VCaP (cell line): ENCODE data around the gene BCAS3.

ENCODE experiments used
- H3K27ac ChIP-seq: fragments of 450-650 bp; 2 replicates; pipeline ENCODE4 v1.5.1; 2017
- TF ChIP-seq, protein P1 (sequence below): fragments of 450-650 bp; conservative IDR thresholded peaks from 2 replicates; pipeline ENCODE4 v1.5.1; 2017; ENCODE audit warnings: mild to moderate bottlenecking, moderate library complexity

The BCAS3 gene

DNA sequence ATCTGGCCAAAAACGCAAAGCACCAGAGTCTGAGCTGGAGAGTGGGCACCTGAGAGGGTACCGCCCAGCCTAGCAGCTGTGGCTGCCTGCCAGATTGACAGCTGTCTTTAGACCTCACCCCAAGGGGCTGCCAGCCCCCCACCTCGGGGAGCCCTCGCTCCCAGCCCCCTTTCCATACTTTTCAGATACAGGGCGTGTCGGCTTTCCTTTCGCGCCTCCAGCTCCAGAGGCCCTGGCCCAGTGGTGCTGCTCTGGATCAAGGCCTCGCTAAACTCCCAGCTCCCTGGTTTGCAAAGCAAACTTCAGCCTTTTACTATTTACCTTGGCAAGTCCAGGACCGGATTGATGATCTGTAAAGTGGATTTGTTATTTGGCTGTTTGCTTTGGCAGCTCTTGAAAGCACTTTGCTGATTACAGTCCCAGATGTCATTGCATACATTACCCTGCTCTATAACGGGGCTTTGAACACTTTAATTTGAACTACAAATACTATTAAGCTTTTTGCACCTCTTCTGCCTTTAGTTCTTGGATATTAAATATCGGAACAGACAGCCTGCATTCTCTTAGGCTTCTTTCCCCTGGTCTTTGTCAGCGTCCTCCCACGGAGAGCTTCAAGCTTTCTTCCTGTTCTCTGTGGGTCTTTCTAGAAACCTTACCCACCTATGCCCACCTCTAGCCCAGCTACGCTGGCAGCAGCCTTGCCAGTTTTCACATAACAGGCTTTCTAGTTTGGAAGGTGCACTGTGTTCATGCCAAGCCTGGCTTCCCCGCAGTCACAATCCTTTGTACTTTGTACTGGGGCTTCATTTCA is 658.4 kb downstream of the BCAS3 start:
- TF ChIP-seq, protein P1, sequence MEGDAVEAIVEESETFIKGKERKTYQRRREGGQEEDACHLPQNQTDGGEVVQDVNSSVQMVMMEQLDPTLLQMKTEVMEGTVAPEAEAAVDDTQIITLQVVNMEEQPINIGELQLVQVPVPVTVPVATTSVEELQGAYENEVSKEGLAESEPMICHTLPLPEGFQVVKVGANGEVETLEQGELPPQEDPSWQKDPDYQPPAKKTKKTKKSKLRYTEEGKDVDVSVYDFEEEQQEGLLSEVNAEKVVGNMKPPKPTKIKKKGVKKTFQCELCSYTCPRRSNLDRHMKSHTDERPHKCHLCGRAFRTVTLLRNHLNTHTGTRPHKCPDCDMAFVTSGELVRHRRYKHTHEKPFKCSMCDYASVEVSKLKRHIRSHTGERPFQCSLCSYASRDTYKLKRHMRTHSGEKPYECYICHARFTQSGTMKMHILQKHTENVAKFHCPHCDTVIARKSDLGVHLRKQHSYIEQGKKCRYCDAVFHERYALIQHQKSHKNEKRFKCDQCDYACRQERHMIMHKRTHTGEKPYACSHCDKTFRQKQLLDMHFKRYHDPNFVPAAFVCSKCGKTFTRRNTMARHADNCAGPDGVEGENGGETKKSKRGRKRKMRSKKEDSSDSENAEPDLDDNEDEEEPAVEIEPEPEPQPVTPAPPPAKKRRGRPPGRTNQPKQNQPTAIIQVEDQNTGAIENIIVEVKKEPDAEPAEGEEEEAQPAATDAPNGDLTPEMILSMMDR, result no peak
- no peak overlapping the region for H3K27ac ChIP-seq

DNA sequence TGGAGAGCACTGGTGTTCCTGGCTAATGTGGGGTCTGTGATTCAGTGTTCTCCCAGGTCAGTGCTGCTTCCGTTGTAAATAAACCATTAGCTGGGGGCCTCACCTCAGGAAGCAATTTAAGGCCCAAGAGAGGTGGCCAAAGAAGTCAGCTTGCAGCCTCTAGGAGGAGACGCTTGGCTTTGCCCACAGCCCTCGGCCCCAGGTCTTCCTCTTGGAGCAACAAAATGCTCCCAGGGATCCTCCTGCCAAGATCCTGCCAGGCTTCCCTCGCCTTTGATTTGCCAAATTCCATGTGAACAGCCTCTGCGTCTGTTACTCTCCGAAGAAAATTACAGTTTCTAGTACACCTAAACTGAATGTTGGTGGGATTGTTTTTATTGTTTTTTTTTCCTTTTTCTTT is 659.6 kb downstream of the BCAS3 start:
- no peak overlapping the region for H3K27ac ChIP-seq
- TF ChIP-seq, protein P1, result no peak

DNA sequence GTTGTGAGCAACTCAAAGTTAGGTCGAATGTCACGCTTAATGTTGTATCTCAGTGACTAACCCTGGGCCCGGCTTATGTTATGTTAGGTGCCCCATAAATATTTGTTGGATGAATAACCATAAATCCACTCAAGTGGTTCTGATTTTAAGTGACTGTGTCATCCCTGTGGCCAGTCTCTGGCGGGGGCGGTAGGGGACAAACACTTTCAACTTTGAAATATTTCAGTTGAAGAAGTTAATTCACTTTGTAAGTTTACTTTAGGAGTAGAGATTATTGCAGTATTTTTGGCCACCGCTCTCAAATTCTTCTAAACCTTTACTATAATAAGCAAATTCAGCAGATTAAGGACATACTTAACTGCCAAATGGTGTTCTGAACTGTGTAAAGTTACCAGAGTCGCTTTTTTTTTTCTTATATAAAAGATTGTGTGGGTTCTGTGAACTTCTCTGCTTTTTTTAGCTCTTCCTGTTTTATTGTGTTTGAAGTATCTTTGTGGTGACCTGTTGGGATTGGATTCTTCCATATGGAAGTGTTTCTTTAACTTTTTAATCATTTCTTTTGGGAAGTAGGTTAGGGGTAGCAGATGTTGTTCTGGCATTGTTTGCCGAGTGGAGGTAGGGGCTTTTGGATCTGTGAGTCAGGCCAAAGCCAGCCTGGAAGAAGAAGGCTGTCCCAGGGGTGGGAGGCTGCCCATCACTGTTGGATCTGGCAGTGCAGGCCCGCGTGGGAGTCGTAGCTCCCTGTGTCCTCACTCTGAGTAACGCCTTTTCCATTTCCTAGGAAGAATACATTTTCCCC is 660.5 kb downstream of the BCAS3 start:
- TF ChIP-seq, protein P1, result no peak
- H3K27ac ChIP-seq, result no peak overlapping the region

DNA sequence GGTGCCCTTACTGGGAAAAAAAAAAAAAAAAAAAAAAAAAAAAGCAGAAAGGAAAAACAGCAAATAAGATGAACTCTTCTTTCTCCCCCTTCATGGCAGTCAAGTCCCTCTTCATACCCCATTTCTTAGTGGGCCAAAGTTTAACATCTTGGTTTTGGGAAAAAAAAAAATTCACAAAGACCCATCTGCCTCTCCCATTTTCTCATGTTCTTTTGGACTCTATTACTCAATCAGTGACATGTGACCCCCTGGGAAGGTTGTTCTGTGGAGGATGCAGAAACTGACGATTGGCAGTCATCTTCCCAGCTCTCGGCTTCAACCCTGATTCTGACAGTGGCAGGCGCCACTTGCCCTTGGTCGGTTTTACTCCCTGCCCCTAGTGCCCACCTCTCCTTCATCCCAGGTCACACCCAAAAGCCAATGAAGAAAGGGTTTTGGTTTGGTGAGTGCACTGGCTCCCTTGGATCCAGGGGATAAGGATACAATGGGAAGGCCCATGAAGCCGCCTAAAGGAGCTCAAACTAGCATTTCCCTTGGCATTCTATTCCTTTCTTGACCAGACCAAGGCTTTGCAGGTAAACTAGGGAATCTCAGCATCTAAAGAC is 661.3 kb downstream of the BCAS3 start:
- no peak overlapping the region for H3K27ac ChIP-seq
- TF ChIP-seq, protein P1, result no peak

DNA sequence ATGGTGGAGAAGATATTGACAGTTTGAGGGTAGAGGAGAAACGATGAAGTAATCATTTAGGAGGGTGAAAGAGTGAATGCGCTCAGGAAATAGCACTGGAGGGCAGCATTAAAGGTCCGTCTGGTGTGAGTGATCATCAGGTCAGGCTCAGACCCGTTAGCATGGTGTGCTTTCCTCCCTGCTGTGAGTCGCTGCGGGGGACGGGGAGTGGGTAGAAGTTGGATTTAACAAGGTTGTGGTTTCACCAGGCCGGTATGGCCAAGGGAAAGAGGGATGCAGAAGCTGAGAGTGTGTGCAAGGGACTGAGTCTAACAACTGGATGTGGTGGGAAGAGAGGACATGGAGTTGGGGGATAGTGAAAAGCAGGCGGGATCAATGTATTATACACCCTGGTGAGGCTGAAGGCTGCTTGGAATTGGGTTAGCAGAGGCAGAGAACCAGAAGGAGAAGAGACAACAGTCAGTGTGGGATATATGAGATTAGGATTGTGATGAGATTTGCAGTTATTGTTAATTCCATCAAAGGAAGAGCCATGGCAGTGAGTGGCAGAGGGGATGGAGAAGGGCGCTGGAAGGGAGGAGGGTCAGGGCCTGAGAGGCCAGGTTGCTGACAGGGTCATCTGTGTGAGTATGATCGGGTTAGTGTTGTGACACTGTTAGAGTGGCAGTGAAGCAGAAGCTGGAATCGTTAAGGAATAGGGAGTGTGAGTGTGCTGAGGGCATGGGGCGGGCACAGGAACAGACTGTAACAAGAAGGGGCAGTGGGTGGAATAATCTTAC is 663.0 kb downstream of the BCAS3 start:
- TF ChIP-seq, protein P1, result no peak
- H3K27ac ChIP-seq, result no peak overlapping the region

DNA sequence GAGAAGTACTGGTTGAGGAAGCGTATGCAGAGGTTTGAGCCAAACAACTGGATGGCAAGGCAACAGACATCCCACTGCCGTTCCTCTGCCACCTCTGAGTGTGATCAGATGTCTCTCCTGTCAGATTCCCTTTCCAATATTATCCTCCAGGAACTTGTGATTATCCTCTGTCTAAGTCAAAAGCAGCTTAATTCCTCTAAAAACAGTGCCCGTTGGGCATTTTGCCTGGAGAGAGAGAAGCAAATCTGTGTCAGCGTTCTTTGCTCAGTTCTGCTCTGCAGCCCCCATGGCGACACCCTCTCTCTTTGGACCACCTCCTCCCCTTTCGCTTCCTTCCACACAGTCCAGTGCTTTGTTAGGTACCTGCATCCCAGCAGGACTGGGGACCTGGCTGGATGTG is 665.9 kb downstream of the BCAS3 start:
- TF ChIP-seq, protein P1, result no peak
- no peak overlapping the region for H3K27ac ChIP-seq

DNA sequence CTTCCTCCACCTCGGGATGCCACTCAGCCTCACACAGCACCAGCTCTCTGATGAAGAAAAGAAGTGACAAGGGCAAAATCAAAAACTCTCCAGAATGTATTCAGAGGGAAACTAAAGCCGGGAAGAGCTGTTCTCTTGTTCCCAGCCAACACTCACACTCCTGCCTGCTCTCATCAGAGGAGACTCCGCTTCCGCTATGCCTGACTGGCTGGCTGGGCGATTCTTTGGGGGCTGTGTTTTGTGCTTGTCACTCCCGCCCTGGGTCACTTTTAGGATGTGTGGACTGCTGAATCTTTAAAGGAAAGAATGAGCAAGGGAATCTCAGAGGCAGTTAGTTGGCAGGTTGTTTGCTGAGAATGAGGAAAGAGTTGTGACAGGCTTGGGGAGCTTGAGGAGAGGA is 667.4 kb downstream of the BCAS3 start:
- TF ChIP-seq, protein P1, result no peak
- no peak overlapping the region for H3K27ac ChIP-seq
